SHP77 (cell line): Measurements from ENCODE around the gene DRGX.

Source experiments
- DNase-seq, 2 experiments: peaks; one replicate each; lab custom pipeline; 2025; lab: John Stamatoyannopoulos, UW

DRGX gene

DNA sequence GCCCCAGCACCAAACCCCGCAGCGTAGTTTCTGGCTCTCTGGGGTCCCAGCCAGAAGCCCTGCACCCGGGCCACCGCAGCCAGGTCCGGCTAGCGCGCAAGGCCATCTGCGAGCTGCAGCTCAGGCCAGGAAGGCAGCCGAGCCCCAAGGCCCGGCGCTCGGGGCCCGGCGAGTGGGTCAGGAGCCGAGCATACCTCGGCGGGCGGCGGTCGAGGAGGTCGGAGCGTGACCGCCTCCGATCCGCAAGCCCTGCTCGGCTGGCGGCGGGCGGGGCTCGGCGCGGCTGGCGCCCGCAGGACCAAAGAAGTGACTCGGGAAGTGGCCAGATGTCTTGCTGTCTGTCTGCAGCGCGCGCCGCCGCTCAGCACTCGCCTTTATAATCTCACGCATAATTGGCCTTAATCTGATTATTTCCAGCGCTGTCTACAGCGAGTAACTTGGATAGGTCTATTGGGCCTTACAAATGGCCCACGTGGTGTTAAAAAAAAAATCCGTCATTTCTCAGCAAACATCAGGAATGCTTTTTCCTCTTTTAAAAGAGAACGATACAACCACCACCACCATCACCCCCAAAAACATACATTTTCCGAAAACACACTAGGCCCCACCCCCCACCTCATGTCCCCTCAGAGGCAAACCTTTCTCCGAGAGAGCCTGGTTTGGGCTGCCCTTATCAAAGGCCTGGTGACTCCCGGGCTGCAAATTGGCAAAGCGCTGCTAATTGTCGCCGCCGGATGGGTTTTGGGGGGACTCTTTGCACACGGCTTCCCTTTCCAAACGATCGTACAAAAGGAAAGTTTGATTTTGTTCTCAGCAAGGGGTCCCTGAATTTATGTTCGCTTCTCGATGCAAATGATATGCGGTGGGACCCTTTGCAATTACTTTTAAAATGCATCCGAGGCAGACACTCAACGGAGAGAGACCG, at the start of gene DRGX:
Gene DRGX (minus strand): TSS at position 349 of the 925 bp plus-strand sequence. CDS start 649 bp downstream, outside the sequence.
- no peak for DNase-seq

- no peak for DNase-seq
Observed at GRCh38 chr10:49444349-49444748, 48.5 kb upstream of the DRGX start.

DNA sequence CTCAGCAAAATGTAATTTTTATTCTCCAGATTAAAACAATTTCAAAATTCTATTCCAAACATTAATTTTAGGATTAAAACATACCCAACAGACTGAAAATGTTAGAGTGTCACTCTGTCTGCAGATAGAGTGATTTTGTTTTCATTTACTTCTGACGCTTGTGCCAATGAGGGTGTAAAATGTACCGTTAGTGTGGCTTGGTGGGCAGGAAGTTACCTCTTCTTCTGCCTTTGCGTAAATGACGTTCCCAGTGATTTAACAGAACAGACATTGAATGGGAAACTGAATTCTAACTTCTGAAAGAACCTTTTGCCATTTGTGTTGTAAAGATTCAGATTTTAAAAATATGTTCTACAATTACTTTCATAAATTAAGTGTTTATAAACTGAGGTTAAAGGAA, 47.0 kb upstream of the DRGX start:
- no peak for DNase-seq

DNA sequence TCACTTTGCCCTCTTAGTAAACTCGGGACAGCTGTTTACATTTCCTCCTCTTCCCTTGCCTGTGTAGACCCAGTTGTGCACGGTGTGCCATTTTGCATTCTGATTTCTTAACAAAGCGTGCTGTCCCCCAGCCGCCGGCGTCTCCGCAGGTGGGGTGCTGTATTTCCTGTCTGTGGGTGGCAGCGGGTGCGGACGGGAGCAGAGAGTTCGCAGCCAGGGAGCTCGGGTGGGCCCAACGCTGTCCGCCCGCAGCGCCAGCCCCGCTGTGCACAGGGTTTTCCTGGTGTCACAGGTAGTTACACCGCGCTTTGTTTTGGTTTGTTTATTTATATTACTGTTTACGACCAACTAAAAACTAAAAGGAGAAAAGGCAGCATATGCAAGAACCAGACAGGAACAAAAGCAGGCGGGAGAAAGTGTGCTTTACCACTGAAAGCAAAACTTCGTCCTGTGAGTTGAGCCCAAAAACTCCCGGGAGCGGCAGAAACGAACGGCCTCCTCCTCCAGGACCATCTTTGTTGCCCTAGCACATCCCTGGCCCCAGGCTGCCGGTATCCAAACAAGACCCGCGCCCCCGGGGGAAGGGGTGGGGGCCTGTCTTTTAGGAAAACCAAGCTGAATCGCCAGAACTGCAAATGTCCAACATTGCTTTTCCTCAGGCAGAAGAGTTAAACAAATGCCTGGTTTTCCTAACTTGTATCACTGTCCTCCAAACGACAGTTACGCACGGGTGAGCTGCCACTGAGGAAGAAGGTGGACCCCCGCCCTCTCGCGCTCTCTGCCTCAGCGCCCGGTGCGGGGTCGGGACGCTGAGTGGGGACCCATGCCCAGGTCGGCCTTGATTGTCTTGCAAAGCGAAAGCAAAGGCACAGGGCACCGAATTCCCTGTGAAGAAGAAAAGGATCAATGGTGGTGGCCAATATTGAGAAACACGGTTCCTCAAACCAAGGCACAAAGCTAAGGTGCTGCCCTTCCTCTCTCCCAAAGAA, 45.9 kb upstream of the DRGX start:
- DNase-seq, result no peak

GRCh38 chr10:49435225-49435624, 39.3 kb upstream of the DRGX start:
- no peak for DNase-seq

DNA sequence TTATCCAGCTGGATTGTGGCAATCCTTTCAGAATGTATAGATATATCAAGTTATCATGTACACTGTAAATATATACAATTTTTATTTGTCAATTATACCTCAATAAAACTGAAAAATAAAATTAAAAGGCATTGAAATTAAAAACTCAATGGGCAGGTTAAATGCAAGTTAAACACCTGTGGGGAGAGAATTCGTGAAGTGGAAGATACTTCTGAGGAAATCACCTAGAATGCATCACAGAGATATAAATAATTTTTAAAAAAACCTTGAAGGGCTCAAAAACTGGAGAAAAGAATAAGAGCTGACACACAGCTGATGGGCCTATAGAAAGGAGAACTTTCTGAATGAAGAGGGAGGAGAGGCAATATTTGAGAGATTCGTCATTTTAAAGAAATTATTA, 37.2 kb upstream of the DRGX start:
- DNase-seq, result no peak

GRCh38 chr10:49431426-49431825, 35.5 kb upstream of the DRGX start:
- DNase-seq, result no peak

DNA sequence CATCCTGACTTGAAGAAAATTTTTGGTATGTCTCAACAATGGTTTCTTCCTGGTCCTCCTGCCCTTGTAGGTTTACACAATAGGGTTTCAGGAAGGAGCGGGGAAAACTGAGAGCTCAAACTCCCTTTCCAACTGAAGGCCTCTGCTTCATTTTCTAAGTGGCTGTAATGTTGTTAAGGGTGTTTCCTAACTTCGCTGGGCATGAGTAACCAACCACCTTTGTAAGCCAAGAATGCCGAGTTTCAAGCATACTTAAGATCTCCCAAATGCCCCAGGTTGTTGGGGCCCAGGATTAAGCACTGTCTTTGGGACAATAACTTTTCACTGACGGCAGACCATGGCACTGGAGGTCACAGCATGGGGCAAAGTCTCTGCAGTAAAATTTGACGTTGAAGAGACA, 33.6 kb upstream of the DRGX start:
- DNase-seq, result no peak

GRCh38 chr10:49426490-49427360, 30.8 kb upstream of the DRGX start:
- DNase-seq, result no peak

GRCh38 chr10:49419005-49419404, 23.1 kb upstream of the DRGX start:
- DNase-seq, result no peak

DNA sequence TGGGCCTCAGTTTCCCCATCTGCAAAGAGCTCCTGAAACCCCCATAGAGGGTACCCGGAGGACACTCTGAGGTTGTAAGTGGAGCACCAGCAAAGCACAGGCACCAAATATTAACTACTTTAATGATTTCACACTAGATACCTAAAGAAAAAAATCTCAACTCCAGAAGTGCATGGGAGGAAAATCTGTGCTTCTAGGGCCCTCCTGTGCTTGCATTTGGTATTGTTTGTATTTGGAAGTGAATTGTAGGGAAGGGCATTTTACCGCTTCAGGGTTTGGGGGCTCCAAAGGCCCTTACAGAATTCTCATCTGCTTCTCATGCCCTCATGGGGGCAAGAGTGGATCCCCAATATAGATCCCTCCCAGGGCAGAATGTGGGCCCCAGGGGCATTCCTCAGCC, 22.4 kb upstream of the DRGX start:
- no peak for DNase-seq

- no peak for DNase-seq
Observed at GRCh38 chr10:49418053-49418326, 22.1 kb upstream of the DRGX start.

GRCh38 chr10:49417311-49418052, 21.6 kb upstream of the DRGX start:
- DNase-seq, result no peak

- DNase-seq, result no peak
Observed at GRCh38 chr10:49415846-49416245, 20.0 kb upstream of the DRGX start.

DNA sequence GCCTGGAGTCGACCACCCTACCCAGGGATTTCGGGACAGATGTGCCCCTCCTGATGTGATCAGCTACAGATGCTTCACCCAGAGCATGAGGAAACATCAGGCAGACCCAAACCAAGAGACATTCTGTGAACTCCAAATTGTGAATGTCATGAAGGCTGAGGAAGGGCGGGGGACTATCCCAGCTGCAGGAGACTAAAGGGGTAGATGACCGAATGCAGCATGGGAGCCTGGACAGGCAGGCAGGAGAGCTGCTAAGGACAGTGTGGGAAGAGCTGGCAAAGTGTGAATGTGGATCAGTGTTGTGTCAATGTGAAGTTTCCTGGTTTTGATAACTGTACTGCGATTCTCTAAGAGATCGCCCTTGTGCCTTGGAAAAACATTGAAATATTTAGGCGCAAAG, 19.2 kb upstream of the DRGX start:
- no peak for DNase-seq

DNA sequence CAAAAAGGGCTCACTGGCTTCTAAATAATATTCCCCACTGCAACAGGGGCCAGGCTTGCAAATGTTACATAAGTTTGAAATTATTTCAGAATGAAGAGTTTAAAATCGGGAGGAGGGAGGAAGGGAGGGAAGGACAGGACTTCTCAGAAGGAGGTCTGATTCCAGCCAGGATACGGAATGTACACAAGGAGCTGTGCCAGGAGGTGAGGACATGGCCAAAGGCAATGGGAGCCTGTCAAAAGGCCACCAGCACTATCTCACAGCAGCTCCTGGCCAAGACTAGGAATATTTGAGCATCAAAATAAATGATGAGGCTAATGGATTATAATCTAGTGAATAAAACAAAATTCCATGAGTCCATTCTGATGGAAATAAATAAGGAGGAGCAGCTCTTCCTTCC, 18.6 kb upstream of the DRGX start:
- DNase-seq, result no peak

DNA sequence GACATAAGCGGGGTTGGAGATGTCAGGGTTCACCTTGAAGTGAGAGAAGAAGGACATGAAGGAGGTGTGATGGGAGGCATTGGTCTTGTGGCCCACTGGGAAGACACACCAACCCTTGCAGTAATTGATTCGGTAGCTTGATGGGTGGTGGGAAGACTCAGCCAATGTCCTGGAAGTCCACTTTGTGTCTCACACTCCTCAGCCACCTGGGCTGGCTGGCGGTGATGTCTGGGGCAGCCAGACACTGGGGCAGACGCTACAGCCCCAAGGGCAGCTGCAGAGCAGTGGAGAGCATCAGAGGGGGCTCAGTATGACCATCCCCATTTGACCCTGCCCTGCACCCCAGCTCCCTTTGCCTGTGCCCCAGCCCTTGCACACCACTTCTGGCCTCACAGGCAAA, 16.7 kb upstream of the DRGX start:
- no peak for DNase-seq

GRCh38 chr10:49410365-49411074, 14.6 kb upstream of the DRGX start:
- DNase-seq, result no peak

DNA sequence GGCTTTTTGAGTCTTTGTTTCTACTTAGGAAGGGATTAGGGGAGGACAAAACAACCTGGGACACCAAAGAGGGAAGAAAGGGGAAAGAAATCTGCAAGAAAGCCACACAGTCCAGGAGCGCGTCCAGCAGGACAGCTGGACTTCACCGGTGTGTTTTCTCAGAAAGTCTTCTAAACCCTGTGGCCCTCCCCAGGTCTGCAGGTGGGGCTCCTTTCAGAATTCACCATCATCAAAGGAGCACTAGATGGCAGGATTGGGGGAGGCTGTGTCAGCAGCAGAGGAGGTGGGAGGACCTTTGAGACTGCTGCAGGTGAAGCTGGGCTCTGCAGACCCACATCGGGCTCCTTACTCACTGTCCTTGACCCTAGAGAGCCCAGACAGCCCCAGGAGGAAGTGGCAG, 13.9 kb upstream of the DRGX start:
- no peak for DNase-seq

- no peak for DNase-seq
Observed at GRCh38 chr10:49408519-49409306, 12.8 kb upstream of the DRGX start.
